ENCODE data around the gene REC114.
"Not testable (repeated sequence)": the region's sequence is repeated elsewhere in the genome, so short reads cannot be mapped to it uniquely, and the experiment has no call there.

The REC114 gene

GRCh38 chr15:73442968-73443367 lies at the start of gene REC114:
Gene REC114, plus strand, starts transcription at chr15:73443164. Its CDS starts 22 bp downstream, at chr15:73443186.
- no peak for FAIRE-seq

GRCh38 chr15:73393336-73393735 lies 49.6 kb upstream of the REC114 start:
- no peak for FAIRE-seq

- no peak for FAIRE-seq
Measured at GRCh38 chr15:73394782-73395181, 48.2 kb upstream of the REC114 start.

- no peak for FAIRE-seq
Measured at GRCh38 chr15:73395671-73396070, 47.3 kb upstream of the REC114 start.

- no peak for FAIRE-seq
Measured at GRCh38 chr15:73397461-73397860, 45.5 kb upstream of the REC114 start.

GRCh38 chr15:73398861-73399260 lies 44.1 kb upstream of the REC114 start:
- FAIRE-seq = no peak

- not testable (repeated sequence) for FAIRE-seq
Measured at GRCh38 chr15:73400222-73400621, 42.7 kb upstream of the REC114 start.

- FAIRE-seq = no peak
Measured at GRCh38 chr15:73403171-73403570, 39.8 kb upstream of the REC114 start.

GRCh38 chr15:73414876-73415275 lies 28.1 kb upstream of the REC114 start:
- FAIRE-seq = no peak

- no peak for FAIRE-seq
Measured at GRCh38 chr15:73424506-73424905, 18.5 kb upstream of the REC114 start.

- no peak for FAIRE-seq
Measured at GRCh38 chr15:73425510-73425909, 17.5 kb upstream of the REC114 start.

GRCh38 chr15:73426323-73426994 lies 16.5 kb upstream of the REC114 start:
- FAIRE-seq = no peak

- not testable (repeated sequence) for FAIRE-seq
Measured at GRCh38 chr15:73431329-73431728, 11.6 kb upstream of the REC114 start.

- no peak for FAIRE-seq
Measured at GRCh38 chr15:73433873-73434272, 9.1 kb upstream of the REC114 start.

- no peak for FAIRE-seq
Measured at GRCh38 chr15:73436613-73437012, 6.4 kb upstream of the REC114 start.

- FAIRE-seq = no peak
Measured at GRCh38 chr15:73437543-73438109, 5.3 kb upstream of the REC114 start.

- no peak for FAIRE-seq
Measured at GRCh38 chr15:73438651-73439050, 4.3 kb upstream of the REC114 start.

- no peak for FAIRE-seq
Measured at GRCh38 chr15:73440571-73440970, 2.4 kb upstream of the REC114 start.

GRCh38 chr15:73442421-73442820 lies 543 bp upstream of the REC114 start:
- FAIRE-seq = no peak

GRCh38 chr15:73447471-73447870 lies 4.5 kb downstream of the REC114 start:
- not testable (repeated sequence) for FAIRE-seq

GRCh38 chr15:73448158-73448758 lies 5.3 kb downstream of the REC114 start:
- not testable (repeated sequence) for FAIRE-seq

GRCh38 chr15:73449980-73450379 lies 7.0 kb downstream of the REC114 start:
- not testable (repeated sequence) for FAIRE-seq

- no peak for FAIRE-seq
Measured at GRCh38 chr15:73454096-73454495, 11.1 kb downstream of the REC114 start.

GRCh38 chr15:73455876-73456275 lies 12.9 kb downstream of the REC114 start:
- FAIRE-seq = no peak

Measured in TTC549 (cell line).